H1 (cell line): ENCODE measurements around the gene IL6R. TPM values are rescaled to one million over a fixed set of nuclear protein-coding genes. Genes with fewer than 3 reads are reported as not detected.

ENCODE experiments used
- CTCF ChIA-PET: fragments of 300-600 bp; sonication (Branson Sonifier 250); formaldehyde crosslinking; loops from one replicate; lab custom pipeline; 2021; ENCODE audit not compliant: partially characterized antibody; lab: Charles Lee
- POLR2A ChIA-PET: fragments of 300-600 bp; sonication (Branson Sonifier 250); formaldehyde crosslinking; loops from one replicate; lab custom pipeline; 2021; ENCODE audit warnings: inconsistent platforms; ENCODE audit not compliant: partially characterized antibody; lab: Charles Lee
- DNase-seq, 2 experiments: peaks; one replicate each; pipeline versions ENCODE4 v3.0.0 to v3.0.0-alpha.2; 2010 to 2022; ENCODE audit warnings: low spot score in 2 of 2, low read depth in 1 of 2, mixed read lengths in 1 of 2
- FAIRE-seq: peaks from 2 replicates; lab custom pipeline; 2011; peaks lifted over from hg19 to GRCh38; lab: Jason Lieb, UNC
- H2AFZ ChIP-seq: 2 replicates; pipeline ENCODE4 v1.8.1; 2012; ENCODE audit warnings: low read length, inconsistent platforms
- H2AK5ac ChIP-seq: 2 replicates; pipeline ENCODE4 v1.6.1; 2013; ENCODE audit warnings: low read depth, low read length
- H2BK120ac ChIP-seq: replicated peaks from 2 replicates; pipeline ENCODE3; 2013; ENCODE audit warnings: low read depth, low read length, inconsistent platforms
- H2BK12ac ChIP-seq: 2 replicates; pipeline ENCODE4 v1.6.1; 2013; ENCODE audit warnings: low read depth, low read length
- H2BK15ac ChIP-seq: 2 replicates; pipeline ENCODE4 v1.6.1; 2013; ENCODE audit warnings: low read length
- H2BK20ac ChIP-seq: 2 replicates; pipeline ENCODE4 v1.6.1; 2013; ENCODE audit warnings: low read length
- H2BK5ac ChIP-seq: 2 replicates; pipeline ENCODE4 v1.6.1; 2013; ENCODE audit warnings: low read depth, low read length
- H3K14ac ChIP-seq: 2 replicates; pipeline ENCODE4 v1.6.1; 2013; ENCODE audit warnings: inconsistent platforms; ENCODE audit not compliant: insufficient read length
- H3K18ac ChIP-seq: 2 replicates; pipeline ENCODE4 v1.6.1; 2013; ENCODE audit warnings: low read length; ENCODE audit errors: extremely low read depth
- H3K23ac ChIP-seq: 2 replicates; pipeline ENCODE4 v1.6.1; 2013; ENCODE audit warnings: inconsistent platforms; ENCODE audit not compliant: insufficient read length
- H3K23me2 ChIP-seq: 2 replicates; pipeline ENCODE4 v1.6.1; 2013; ENCODE audit warnings: low read depth, low read length
- H3K27ac ChIP-seq: 2 replicates; pipeline ENCODE4 v1.6.1; 2011; ENCODE audit warnings: low read depth, low read length, inconsistent platforms
- H3K27me3 ChIP-seq, 4 experiments: replicated peaks in 1 of 4; 1 replicate in 1 of 4; 2 replicates in 3 of 4; pipeline versions ENCODE4 v1.6.1 to v1.8.1; 2011 to 2013; ENCODE audit warnings: low read length in 3 of 4, mild to moderate bottlenecking in 3 of 4, inconsistent platforms in 2 of 4, mixed read lengths in 2 of 4, moderate library complexity in 1 of 4; ENCODE audit not compliant: control insufficient read depth in 3 of 4, insufficient read depth in 3 of 4; ENCODE audit errors: extremely low read depth in 1 of 4
- H3K36me3 ChIP-seq, 4 experiments: 2 replicates each; pipeline versions ENCODE4 v1.6.1 to v1.8.1; 2011 to 2013; ENCODE audit warnings: mild to moderate bottlenecking in 4 of 4, low read length in 3 of 4, moderate library complexity in 2 of 4, control low read depth in 1 of 4, inconsistent platforms in 1 of 4; ENCODE audit not compliant: insufficient read depth in 4 of 4, control insufficient read depth in 2 of 4
- H3K4ac ChIP-seq: replicated peaks from 2 replicates; pipeline ENCODE3; 2013; ENCODE audit warnings: low read length, low read depth, mixed read lengths, inconsistent platforms; ENCODE audit not compliant: insufficient read length
- H3K4me1 ChIP-seq, 4 experiments: replicated peaks in 1 of 4; 1 replicate in 1 of 4; 2 replicates in 3 of 4; pipeline versions ENCODE4 v1.6.1 to v1.8.1; 2011 to 2013; ENCODE audit warnings: low read length in 3 of 4, inconsistent platforms in 2 of 4, mixed read lengths in 1 of 4; ENCODE audit not compliant: insufficient read depth in 4 of 4, control insufficient read depth in 3 of 4
- H3K4me2 ChIP-seq, 2 experiments: 2 replicates each; pipeline versions ENCODE4 v1.6.1 to v1.8.1; 2011 to 2013; ENCODE audit warnings: low read depth in 2 of 2, low read length in 2 of 2, control low read depth in 1 of 2, inconsistent platforms in 1 of 2, mild to moderate bottlenecking in 1 of 2; ENCODE audit not compliant: insufficient read depth in 1 of 2
- H3K4me3 ChIP-seq, 4 experiments: fragments of 200-600, 300-600 bp in 1 of 4; sonication (generic), shearing (Covaris generic), sonication (Bioruptor Twin) in 1 of 4; 2 replicates each; pipeline versions ENCODE4 v1.5.1 to v1.8.1; 2011 to 2016; ENCODE audit warnings: low read length in 4 of 4, low read depth in 3 of 4, control low read depth in 2 of 4, inconsistent platforms in 2 of 4, mild to moderate bottlenecking in 2 of 4, mixed read lengths in 1 of 4, moderate library complexity in 1 of 4; ENCODE audit not compliant: insufficient read depth in 2 of 4; ENCODE audit errors: extremely low read depth in 1 of 4
- H3K56ac ChIP-seq: replicated peaks from 2 replicates; pipeline ENCODE3; 2013; ENCODE audit warnings: low read depth, mild to moderate bottlenecking, mixed read lengths, low read length, inconsistent platforms; ENCODE audit not compliant: insufficient read length
- H3K79me1 ChIP-seq: 2 replicates; pipeline ENCODE4 v1.6.1; 2013; ENCODE audit warnings: low read depth, low read length, control low read depth
- H3K79me2 ChIP-seq, 2 experiments: 2 replicates each; pipeline versions ENCODE4 v1.6.1 to v1.8.1; 2012 to 2013; ENCODE audit warnings: low read length in 2 of 2, mild to moderate bottlenecking in 2 of 2, inconsistent platforms in 1 of 2; ENCODE audit not compliant: insufficient read depth in 2 of 2, control insufficient read depth in 1 of 2
- H3K9ac ChIP-seq, 4 experiments: replicated peaks in 1 of 4; 1 replicate in 1 of 4; 2 replicates in 3 of 4; pipeline versions ENCODE4 v1.6.1 to v1.8.1; 2011 to 2013; ENCODE audit warnings: low read depth in 3 of 4, low read length in 3 of 4, control low read depth in 2 of 4, mild to moderate bottlenecking in 2 of 4, moderate library complexity in 2 of 4, inconsistent platforms in 1 of 4; ENCODE audit errors: extremely low read depth in 1 of 4
- H3K9me3 ChIP-seq, 2 experiments: 2 replicates each; pipeline versions ENCODE4 v1.6.1 to v1.8.1; 2012 to 2013; ENCODE audit warnings: mild to moderate bottlenecking in 2 of 2, moderate library complexity in 2 of 2, control low read depth in 1 of 2, inconsistent platforms in 1 of 2, low read depth in 1 of 2, low read length in 1 of 2, mixed read lengths in 1 of 2; ENCODE audit not compliant: insufficient read depth in 2 of 2
- H4K20me1 ChIP-seq, 2 experiments: replicated peaks in 1 of 2; 2 replicates each; pipeline versions ENCODE3 to v1.8.1; 2011 to 2013; ENCODE audit warnings: inconsistent platforms in 2 of 2, low read length in 2 of 2, mild to moderate bottlenecking in 1 of 2; ENCODE audit not compliant: insufficient read depth in 2 of 2, control insufficient read depth in 1 of 2
- H4K5ac ChIP-seq: 2 replicates; pipeline ENCODE4 v1.6.1; 2013; ENCODE audit warnings: low read length, low read depth, mixed read lengths, inconsistent platforms; ENCODE audit not compliant: insufficient read length
- H4K8ac ChIP-seq: 2 replicates; pipeline ENCODE4 v1.8.0; 2013; ENCODE audit warnings: mild to moderate bottlenecking, moderate library complexity, low read length, inconsistent platforms; ENCODE audit not compliant: insufficient read depth; ENCODE audit errors: extremely low read depth
- H4K91ac ChIP-seq: replicated peaks from 2 replicates; pipeline ENCODE3; 2013; ENCODE audit warnings: low read length, mixed read lengths, inconsistent platforms; ENCODE audit not compliant: insufficient read length
- CBX5 ChIP-seq: fragments of 300-800, 300-1000 bp; sonication (generic); IDR thresholded peaks from 2 replicates; pipeline ENCODE4 v1.7.1; 2016; ENCODE audit warnings: antibody characterized with exemption, low read length, low read depth
- CTCF ChIP-seq, 3 experiments: IDR thresholded peaks; 1 replicate in 2 of 3; 2 replicates in 1 of 3; pipeline versions ENCODE4 v1.5.1 to v1.6.1; 2011; ENCODE audit warnings: low read length in 3 of 3, mild to moderate bottlenecking in 3 of 3, inconsistent platforms in 2 of 3, low read depth in 1 of 3, moderate library complexity in 1 of 3; ENCODE audit not compliant: insufficient read depth in 1 of 3; ENCODE audit errors: control extremely low read depth in 1 of 3
- KDM5A ChIP-seq: fragments of 200-600 bp; IDR thresholded peaks from 2 replicates; pipeline ENCODE4 v1.7.1; 2012; ENCODE audit warnings: mild to moderate bottlenecking, low read length, inconsistent platforms, mixed read lengths
- RBBP5 ChIP-seq: IDR thresholded peaks from 2 replicates; pipeline ENCODE4 v1.7.1; 2012; ENCODE audit warnings: low read depth, mild to moderate bottlenecking, inconsistent platforms, low read length, moderate library complexity, borderline replicate concordance
- TAF1 ChIP-seq: IDR thresholded peaks from 2 replicates; pipeline ENCODE4 v1.6.1; 2011; ENCODE audit warnings: mild to moderate bottlenecking, low read depth, low read length
- TCF12 ChIP-seq: IDR thresholded peaks from 2 replicates; pipeline ENCODE4 v1.6.1; 2011; ENCODE audit warnings: low read depth, mild to moderate bottlenecking, low read length
- WGBS, 2 experiments: shearing (Covaris generic) in 1 of 2; methylation state at CpG; one replicate each; pipeline versions ENCODE4 v1.1.6 to v1.1.7; 2013 to 2015; ENCODE audit warnings: low lambda C conversion rate in 2 of 2, mixed read lengths in 2 of 2, inconsistent platforms in 1 of 2, low coverage in 1 of 2, missing lambda C conversion rate in 1 of 2; ENCODE audit not compliant: insufficient replicate concordance in 2 of 2, insufficient coverage in 1 of 2, insufficient read length in 1 of 2; ENCODE audit errors: extremely low coverage in 1 of 2, missing lambda C conversion rate in 1 of 2; 5-methylcytosine and 5-hydroxymethylcytosine counted together
- polyA plus RNA-seq, 7 experiments: library from polyadenylated mRNA; depleted of rRNA in 3 of 7; stranded (reverse) in 5 of 7; unstranded in 2 of 7; fragments of >200 nt in 5 of 7; fragments of 200-250 nt in 2 of 7; gene quantifications; 1 replicate in 5 of 7; 2 replicates in 1 of 7; 4 replicates in 1 of 7; pipeline versions ENCODE4 v1.2.1 to v1.2.3, GENCODE V29; 2011 to 2013; ENCODE audit warnings: missing spikeins in 2 of 7, mixed read lengths in 2 of 7
- total RNA-seq: library from RNA; stranded (reverse); fragmentation: NEBNext Ultra II Directional; extraction: Animal tissue kit (Norgen Biotek cat#: 25700); gene quantifications from 2 replicates; pipeline ENCODE4 v1.2.1, GENCODE V29; 2021

IL6R gene
- total and polyA plus RNA-seq, 2 of the 8 experiments (the other 6 are each of a cell fraction or from before 2014, with no cell fraction given) = 2.3 to 3.0 TPM

- H3K23me2 ChIP-seq = no peaks in the 10 kb centered on the region
- no peak overlapping the region for H2BK120ac ChIP-seq
- no peak overlapping the region for H3K23ac ChIP-seq
- no peak for FAIRE-seq
- no peak overlapping the region for H2AFZ ChIP-seq
- no peak overlapping the region for H4K5ac ChIP-seq
- no peaks in the 10 kb centered on the region for H3K27me3 ChIP-seq
- H4K91ac ChIP-seq = no peak overlapping the region
- no peak overlapping the region for H3K18ac ChIP-seq
- H2BK20ac ChIP-seq = no peak overlapping the region
- no peaks in the 10 kb centered on the region for H3K36me3 ChIP-seq
- H3K4me2 ChIP-seq = no peak overlapping the region
- H4K8ac ChIP-seq = no peak overlapping the region
- H2BK12ac ChIP-seq = no peak overlapping the region
- H2BK15ac ChIP-seq = no peak overlapping the region
- no peak overlapping the region for H3K4ac ChIP-seq
- no peak overlapping the region for H3K27ac ChIP-seq
- H3K9ac ChIP-seq = no peak overlapping the region
- no peak overlapping the region for H3K14ac ChIP-seq
- CTCF ChIA-PET = interaction anchor here (0.7 to 2.0 kb wide), 5 partner anchors 11 to 234 kb away, joined by 3 to 8 read pairs (median 5); no protein-coding TSS in a partner anchor
- WGBS, 2 experiments = 84% methylated on average over 4 of the region's 4 CpGs; no CpG with 5 or more reads in 1 of the 2 experiments
- H3K79me2 ChIP-seq = no peaks in the 10 kb centered on the region
- TF ChIP-seq TAF1 (no peak), RBBP5 (no peak), TCF12 (no peak), CTCF (IDR thresholded peaks at IDR 0.05; ENCODE audit: control extremely low read depth in 1 of 3, insufficient read depth in 1 of 3, low read depth in 1 of 3, low read length in 3 of 3) (no peak), KDM5A (no peak), CBX5 (no peak)
- TF ChIP-seq, all 59 proteins: peak for 0
- Histone ChIP-seq H4K20me1 (no peaks in the 10 kb centered on the region), H2AK5ac (no peak overlapping the region), H3K9me3 (no peaks in the 10 kb centered on the region), H3K4me1 (peaks cover 0 to 4% (median 1%) of the 10 kb centered on the region in 4 experiments; a peak in 2 of 7 replicates), H3K79me1 (no peaks in the 10 kb centered on the region), H3K4me3 (no peak overlapping the region), H2BK5ac (no peak overlapping the region), H3K56ac (no peak overlapping the region)
- POLR2A ChIA-PET = no interaction called here
- DNase-seq = no peak
These were observed 87.0 kb downstream of the IL6R start for GRCh38 chr1:154492115-154492514.
